GM19438 (cell line): Measurements from ENCODE around the gene RNASE1.
"Not testable (repeated sequence)": the region's sequence is repeated elsewhere in the genome, so short reads cannot be mapped to it uniquely, and the experiment has no call there.

Source experiments
- ATAC-seq: cut with Tn5 transposase; IDR thresholded peaks from one replicate; pipeline ENCODE4 v1.9.1; 2021; ENCODE audit warnings: low read depth; ENCODE audit not compliant: unreplicated experiment

RNASE1 gene

GRCh38 chr14:20775901-20776300, 26.7 kb downstream of the RNASE1 start:
- ATAC-seq: no peak

GRCh38 chr14:20775043-20775442, 27.6 kb downstream of the RNASE1 start:
- ATAC-seq: no peak

- no peak for ATAC-seq
These were observed 28.3 kb downstream of the RNASE1 start for GRCh38 chr14:20774258-20774824.

- no peak for ATAC-seq
These were observed 30.0 kb downstream of the RNASE1 start for GRCh38 chr14:20772650-20773049.

- ATAC-seq: no peak
These were observed 33.2 kb downstream of the RNASE1 start for GRCh38 chr14:20769421-20769820.

- ATAC-seq: no peak
These were observed 34.1 kb downstream of the RNASE1 start for GRCh38 chr14:20768593-20768892.

GRCh38 chr14:20760950-20761349, 41.7 kb downstream of the RNASE1 start:
- no peak for ATAC-seq

GRCh38 chr14:20759465-20759864, 43.2 kb downstream of the RNASE1 start:
- ATAC-seq: not testable (repeated sequence)

- no peak for ATAC-seq
These were observed 44.7 kb downstream of the RNASE1 start for GRCh38 chr14:20757965-20758364.

GRCh38 chr14:20755037-20755436, 47.6 kb downstream of the RNASE1 start:
- no peak for ATAC-seq

- ATAC-seq: no peak
These were observed 48.3 kb downstream of the RNASE1 start for GRCh38 chr14:20754308-20754707.

- ATAC-seq: no peak
These were observed 50.6 kb downstream of the RNASE1 start for GRCh38 chr14:20751963-20752562.
